Epithelial cell of proximal tubule (primary cell): ENCODE results near the gene RAD51B. TPM values are rescaled to one million over a fixed set of nuclear protein-coding genes. Genes with fewer than 3 reads are reported as not detected.

Experiments
- DNase-seq: peaks from one replicate; pipeline ENCODE4 v3.0.0-alpha.2; 2011; ENCODE audit warnings: low read depth
- H3K4me3 ChIP-seq: 2 replicates; pipeline ENCODE4 v1.5.1; 2011; ENCODE audit warnings: low read depth, mild to moderate bottlenecking, low read length
- total RNA-seq: library from RNA; depleted of rRNA; stranded (reverse); fragments of >200 nt; gene quantifications from 2 replicates; pipeline ENCODE4 v1.2.3, GENCODE V29; 2015
- TF ChIP-seq, protein P1 (sequence below): conservative IDR thresholded peaks from 2 replicates; pipeline ENCODE4 v1.5.1; 2012; ENCODE audit warnings: low read depth, mild to moderate bottlenecking, low read length

Gene RAD51B
- total RNA-seq, 1 donor from 2014 or later = 6.3 TPM

DNA sequence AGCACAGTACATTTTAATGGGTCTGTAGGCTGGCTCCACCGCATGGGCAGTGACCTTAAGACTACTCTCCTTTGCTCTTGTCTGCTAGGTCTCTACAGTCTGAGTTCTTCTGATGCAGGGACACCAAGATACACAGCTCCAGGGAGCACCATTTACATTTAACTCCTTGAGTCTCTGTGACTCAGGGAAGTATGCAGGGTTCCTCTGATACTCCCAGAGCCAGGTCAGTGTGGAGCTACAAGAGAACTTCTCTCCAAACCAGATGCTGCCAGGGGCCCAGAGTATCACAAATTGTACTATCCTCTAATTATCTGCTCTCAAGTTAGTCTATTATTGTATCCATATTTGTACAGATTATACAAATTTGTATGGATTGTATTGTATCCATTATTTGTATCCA is 958.1 kb downstream of the RAD51B start:
- TF ChIP-seq, protein P1, sequence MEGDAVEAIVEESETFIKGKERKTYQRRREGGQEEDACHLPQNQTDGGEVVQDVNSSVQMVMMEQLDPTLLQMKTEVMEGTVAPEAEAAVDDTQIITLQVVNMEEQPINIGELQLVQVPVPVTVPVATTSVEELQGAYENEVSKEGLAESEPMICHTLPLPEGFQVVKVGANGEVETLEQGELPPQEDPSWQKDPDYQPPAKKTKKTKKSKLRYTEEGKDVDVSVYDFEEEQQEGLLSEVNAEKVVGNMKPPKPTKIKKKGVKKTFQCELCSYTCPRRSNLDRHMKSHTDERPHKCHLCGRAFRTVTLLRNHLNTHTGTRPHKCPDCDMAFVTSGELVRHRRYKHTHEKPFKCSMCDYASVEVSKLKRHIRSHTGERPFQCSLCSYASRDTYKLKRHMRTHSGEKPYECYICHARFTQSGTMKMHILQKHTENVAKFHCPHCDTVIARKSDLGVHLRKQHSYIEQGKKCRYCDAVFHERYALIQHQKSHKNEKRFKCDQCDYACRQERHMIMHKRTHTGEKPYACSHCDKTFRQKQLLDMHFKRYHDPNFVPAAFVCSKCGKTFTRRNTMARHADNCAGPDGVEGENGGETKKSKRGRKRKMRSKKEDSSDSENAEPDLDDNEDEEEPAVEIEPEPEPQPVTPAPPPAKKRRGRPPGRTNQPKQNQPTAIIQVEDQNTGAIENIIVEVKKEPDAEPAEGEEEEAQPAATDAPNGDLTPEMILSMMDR = no peak
- H3K4me3 ChIP-seq = no peak overlapping the region
- no peak for DNase-seq

Other genes with a start within 250 kb of the RAD51B start
- gene PIGH, start 219.5 kb upstream of the RAD51B start, total RNA-seq = 13.9 and 19.9 TPM in 2 replicates
- 25.9 TPM in 2 replicates for gene ARG2, start 199.9 kb upstream of the RAD51B start, total RNA-seq
- 40.4 and 46.2 TPM in 2 replicates for gene VTI1B, start 145.1 kb upstream of the RAD51B start, total RNA-seq
- gene RDH11, start 124.0 kb upstream of the RAD51B start, total RNA-seq = 76.0 and 101 TPM in 2 replicates
- 0.51 TPM in 1 of 2 replicates, not detected in the other for gene RDH12, start 117.9 kb upstream of the RAD51B start, total RNA-seq
- 11.4 and 11.9 TPM in 2 replicates for gene ZFYVE26, start 3.2 kb upstream of the RAD51B start, total RNA-seq